CD14-positive monocyte (primary cell): ENCODE results near the gene CLIC3. TPM values are rescaled to one million over a fixed set of nuclear protein-coding genes. Genes with fewer than 3 reads are reported as not detected.

Experiments used
- DNase-seq, 3 donors: peaks; one replicate each; pipeline ENCODE4 v3.0.0-alpha.2; 2011 to 2022
- H2AFZ ChIP-seq: 2 replicates; pipeline ENCODE4 v1.6.0; 2012; ENCODE audit warnings: mild to moderate bottlenecking, low read depth, low read length, inconsistent platforms; ENCODE audit not compliant: insufficient read depth, poor library complexity, severe bottlenecking
- H3K27ac ChIP-seq, 2 donors: 1 replicate in 1 of 2; 2 replicates in 1 of 2; pipeline ENCODE4 v1.5.1; 2012 to 2013; ENCODE audit warnings: low read length in 2 of 2, control low read depth in 1 of 2, inconsistent platforms in 1 of 2, low read depth in 1 of 2, mild to moderate bottlenecking in 1 of 2
- H3K27me3 ChIP-seq, 2 donors: one replicate each; pipeline versions ENCODE4 v1.6.0 to v1.6.1; 2011 to 2013; ENCODE audit warnings: low read length in 2 of 2; ENCODE audit not compliant: control insufficient read depth in 2 of 2, insufficient read depth in 2 of 2
- H3K36me3 ChIP-seq, 2 donors: replicated peaks in 1 of 2; 1 replicate in 1 of 2; 2 replicates in 1 of 2; pipeline versions ENCODE4 v1.5.1 to v1.6.1; 2012 to 2013; ENCODE audit warnings: low read length in 2 of 2, control low read depth in 1 of 2, inconsistent platforms in 1 of 2, mild to moderate bottlenecking in 1 of 2; ENCODE audit not compliant: insufficient read depth in 2 of 2, control insufficient read depth in 1 of 2
- H3K4me1 ChIP-seq, 2 donors: 1 replicate in 1 of 2; 2 replicates in 1 of 2; pipeline versions ENCODE4 v1.5.1 to v1.6.1; 2012 to 2013; ENCODE audit warnings: low read length in 2 of 2, control low read depth in 1 of 2, inconsistent platforms in 1 of 2, mild to moderate bottlenecking in 1 of 2, moderate library complexity in 1 of 2; ENCODE audit not compliant: insufficient read depth in 2 of 2, control insufficient read depth in 1 of 2
- H3K4me2 ChIP-seq: replicated peaks from 2 replicates; pipeline ENCODE3; 2012; ENCODE audit warnings: low read length, moderate library complexity, mild to moderate bottlenecking; ENCODE audit not compliant: poor library complexity, severe bottlenecking; ENCODE audit errors: extremely low read depth
- H3K4me3 ChIP-seq, 3 experiments: fragments of 200-600 bp in 1 of 3; sonication (generic) in 1 of 3; replicated peaks in 1 of 3; 1 replicate in 2 of 3; 2 replicates in 1 of 3; pipeline ENCODE4 v1.5.1; 2011 to 2013; ENCODE audit warnings: low read length in 3 of 3, mild to moderate bottlenecking in 3 of 3, control low read depth in 2 of 3, low read depth in 2 of 3, inconsistent platforms in 1 of 3, moderate library complexity in 1 of 3
- H3K79me2 ChIP-seq: 2 replicates; pipeline ENCODE4 v1.6.0; 2012; ENCODE audit warnings: mild to moderate bottlenecking, control low read depth, inconsistent platforms, low read length, moderate library complexity; ENCODE audit not compliant: insufficient read depth
- H3K9ac ChIP-seq: 2 replicates; pipeline ENCODE4 v1.6.0; 2017; ENCODE audit warnings: low read length, mild to moderate bottlenecking; ENCODE audit not compliant: insufficient read depth, poor library complexity, severe bottlenecking
- H3K9me3 ChIP-seq, 2 donors: replicated peaks in 1 of 2; 1 replicate in 1 of 2; 2 replicates in 1 of 2; pipeline versions ENCODE4 v1.5.1 to v1.6.1; 2012 to 2013; ENCODE audit warnings: low read length in 2 of 2, control low read depth in 1 of 2; ENCODE audit not compliant: control insufficient read depth in 1 of 2, insufficient read depth in 1 of 2
- H4K20me1 ChIP-seq: 2 replicates; pipeline ENCODE4 v1.6.0; 2012; ENCODE audit warnings: mild to moderate bottlenecking, low read length, control low read depth, moderate library complexity; ENCODE audit not compliant: insufficient read depth
- H3K27ac Mint-ChIP-seq, 7 donors: one replicate each; pipeline ENCODE4 v1.8.0; 2020; ENCODE audit warnings: mild to moderate bottlenecking in 7 of 7, mixed read lengths in 7 of 7, moderate library complexity in 6 of 7, inconsistent platforms in 2 of 7
- H3K27me3 Mint-ChIP-seq, 3 donors: one replicate each; pipeline ENCODE4 v1.8.0; 2021 to 2022; ENCODE audit warnings: low read depth in 3 of 3, mild to moderate bottlenecking in 3 of 3, mixed read lengths in 3 of 3, moderate library complexity in 3 of 3, inconsistent platforms in 1 of 3
- H3K36me3 Mint-ChIP-seq, 2 donors: one replicate each; pipeline ENCODE4 v1.8.0; 2020; ENCODE audit warnings: mixed read lengths in 2 of 2, inconsistent platforms in 1 of 2, mild to moderate bottlenecking in 1 of 2
- H3K4me1 Mint-ChIP-seq: one replicate; pipeline ENCODE4 v1.8.0; 2020; ENCODE audit warnings: mild to moderate bottlenecking, mixed read lengths
- H3K4me3 Mint-ChIP-seq, 2 donors: one replicate each; pipeline ENCODE4 v1.8.0; 2020; ENCODE audit warnings: mild to moderate bottlenecking in 2 of 2, mixed read lengths in 2 of 2, moderate library complexity in 1 of 2
- H3K9me3 Mint-ChIP-seq, 7 donors: one replicate each; pipeline ENCODE4 v1.8.0; 2020 to 2022; ENCODE audit warnings: mixed read lengths in 7 of 7, mild to moderate bottlenecking in 6 of 7, moderate library complexity in 6 of 7, inconsistent platforms in 2 of 7
- CTCF ChIP-seq: fragments of 200-600 bp; IDR thresholded peaks from one replicate; pipeline ENCODE4 v1.8.0; 2022; ENCODE audit warnings: antibody characterized with exemption, mild to moderate bottlenecking
- WGBS: methylation state at CpG from one replicate; pipeline ENCODE4 v1.1.5; 2013; ENCODE audit warnings: missing lambda C conversion rate; ENCODE audit not compliant: insufficient coverage; 5-methylcytosine and 5-hydroxymethylcytosine counted together
- intact Hi-C, 2 donors: fragments of 100-400 bp; cut with micrococcal nuclease; formaldehyde crosslinking; loops; one replicate each; pipeline versions ENCODE4 v1.15.0 to v1.15.1; 2023
- polyA plus RNA-seq, 3 donors: library from polyadenylated mRNA; depleted of rRNA in 1 of 3; unstranded in 2 of 3; stranded (reverse) in 1 of 3; fragments of 300-500 nt in 2 of 3; fragments of >200 nt in 1 of 3; fragmentation: Illumina TruSeq in 2 of 3; gene quantifications; 1 replicate in 2 of 3; 2 replicates in 1 of 3; pipeline ENCODE4 v1.2.3, GENCODE V29; 2012 to 2021

CLIC3 gene
- polyA plus RNA-seq, 3 donors, result 0.29 to 0.51 TPM; not detected in 1

GRCh38 chr9:136952321-136952850, 44.0 kb downstream of the CLIC3 start:
- Histone ChIP-seq H3K36me3 (no peaks in the 10 kb centered on the region), H3K27ac (no peak overlapping the region), H3K4me2 (no peak overlapping the region), H3K9ac (no peak overlapping the region), H3K9me3 (no peaks in the 10 kb centered on the region), H3K27me3 (no peaks in the 10 kb centered on the region), H3K4me1 (peaks cover 13 to 20% of the 10 kb centered on the region in 2 donors), H2AFZ (no peak overlapping the region), H3K79me2 (no peaks in the 10 kb centered on the region), H4K20me1 (no peaks in the 10 kb centered on the region), H3K4me3 (no peak overlapping the region)
- no peaks in the 10 kb centered on the region for H3K36me3 Mint-ChIP-seq
- DNase-seq, result no peak
- no peak overlapping the region for H3K4me3 Mint-ChIP-seq
- intact Hi-C loops, result loop anchor here in 1 of 2 donors (5.0 kb wide), 1 partner anchor 105 kb away; the partner anchor contains the start of gene PHPT1
- H3K27ac Mint-ChIP-seq, result no peak overlapping the region
- TF ChIP-seq CTCF, result no peak
- 91% methylated on average over 13 of the region's 15 CpGs for WGBS
- H3K27me3 Mint-ChIP-seq, result peaks cover 0 to 5% (median 0%) of the 10 kb centered on the region in 3 donors
- peaks cover 9% of the 10 kb centered on the region for H3K4me1 Mint-ChIP-seq
- H3K9me3 Mint-ChIP-seq, result peaks cover 0 to 5% (median 3%) of the 10 kb centered on the region in 7 donors

- intact Hi-C loops, result loop anchor here in 1 of 2 donors (5.0 kb wide), 1 partner anchor 104 kb away; the partner anchor contains the start of gene PHPT1
- Mint-ChIP-seq H3K9me3 (peaks cover 0 to 4% (median 2%) of the 10 kb centered on the region in 7 donors), H3K27me3 (peaks cover 0 to 7% (median 0%) of the 10 kb centered on the region in 3 donors), H3K36me3 (no peaks in the 10 kb centered on the region), H3K4me3 (no peak within 1 kb of the TSS), H3K4me1 (peaks cover 9% of the 10 kb centered on the region), H3K27ac (no peak within 1 kb of the TSS)
- Histone ChIP-seq H3K9me3 (no peaks in the 10 kb centered on the region), H2AFZ (peak within 1 kb of the TSS; percentile 100), H3K4me2 (no peak within 1 kb of the TSS), H3K36me3 (no peaks in the 10 kb centered on the region), H3K27ac (no peak within 1 kb of the TSS), H3K79me2 (no peaks in the 10 kb centered on the region), H3K9ac (no peak within 1 kb of the TSS), H3K4me3 (no peak within 1 kb of the TSS), H3K27me3 (no peaks in the 10 kb centered on the region), H4K20me1 (no peaks in the 10 kb centered on the region), H3K4me1 (peaks cover 13 to 20% of the 10 kb centered on the region in 2 donors)
- TF ChIP-seq CTCF, result no peak
- 92% methylated on average over 12 of the region's 14 CpGs for WGBS
- DNase-seq, result no peak
Observed at GRCh38 chr9:136951541-136952320, 44.6 kb downstream of the CLIC3 start, which contains the start of gene LCN12. Gene LCN12 (plus strand): TSS chr9:136952273. CDS start chr9:136952328, 55 bp downstream.
